HG02571 (cell line): ENCODE data around the gene TNFRSF9.

Experiments used
- ATAC-seq: cut with Tn5 transposase; IDR thresholded peaks from one replicate; pipeline ENCODE4 v1.9.1; 2021; ENCODE audit warnings: mild to moderate bottlenecking, moderate library complexity; ENCODE audit not compliant: unreplicated experiment

TNFRSF9 gene

GRCh38 chr1:7878027-7878426 is 62.6 kb downstream of the TNFRSF9 start:
- no peak for ATAC-seq

DNA sequence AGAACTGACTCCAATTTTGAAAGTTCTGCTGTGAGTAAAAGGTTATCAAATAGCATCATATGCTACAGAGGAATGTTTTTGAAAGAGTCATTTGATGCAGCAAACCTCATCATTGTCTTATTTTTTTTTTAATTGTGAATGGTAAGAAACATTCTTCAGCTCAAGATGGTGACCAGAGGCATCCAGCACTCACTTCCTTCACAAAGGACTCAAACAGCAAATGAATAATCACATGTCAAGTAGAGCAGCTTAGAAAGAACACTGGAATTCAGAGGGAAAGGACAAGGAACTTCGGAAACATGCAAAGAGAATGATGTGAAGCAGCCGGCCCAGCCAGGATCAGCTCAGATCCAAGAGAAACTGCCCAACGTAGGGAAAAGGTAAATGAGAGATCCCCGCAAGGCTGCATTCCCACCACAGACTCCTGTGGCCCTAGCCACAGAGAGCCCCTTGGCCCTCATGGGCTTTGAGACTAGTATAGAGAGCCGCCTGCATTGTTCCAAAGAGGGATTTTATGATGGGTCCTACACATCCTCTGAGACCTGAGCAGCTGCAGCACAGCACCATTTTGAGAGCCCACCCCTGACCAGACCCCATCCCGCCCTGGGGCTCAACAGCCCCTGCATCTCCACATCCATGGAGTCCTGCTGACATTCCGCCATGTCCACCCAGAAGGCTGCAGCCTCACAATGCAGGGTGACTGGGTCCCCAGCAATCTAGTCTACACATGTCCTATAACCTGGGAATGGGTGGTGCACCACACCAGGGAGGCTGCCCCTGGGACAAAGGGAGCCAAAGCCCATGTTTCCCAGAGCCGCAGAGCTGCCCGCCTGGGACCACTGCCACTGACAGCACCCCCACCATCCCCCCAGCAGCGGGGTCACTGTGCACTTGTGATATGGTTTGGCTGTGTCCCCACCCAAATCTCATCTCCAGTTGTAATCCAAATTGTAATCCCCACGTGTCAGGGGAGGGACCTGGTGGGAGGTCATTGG is 66.5 kb downstream of the TNFRSF9 start:
- ATAC-seq, result no peak

DNA sequence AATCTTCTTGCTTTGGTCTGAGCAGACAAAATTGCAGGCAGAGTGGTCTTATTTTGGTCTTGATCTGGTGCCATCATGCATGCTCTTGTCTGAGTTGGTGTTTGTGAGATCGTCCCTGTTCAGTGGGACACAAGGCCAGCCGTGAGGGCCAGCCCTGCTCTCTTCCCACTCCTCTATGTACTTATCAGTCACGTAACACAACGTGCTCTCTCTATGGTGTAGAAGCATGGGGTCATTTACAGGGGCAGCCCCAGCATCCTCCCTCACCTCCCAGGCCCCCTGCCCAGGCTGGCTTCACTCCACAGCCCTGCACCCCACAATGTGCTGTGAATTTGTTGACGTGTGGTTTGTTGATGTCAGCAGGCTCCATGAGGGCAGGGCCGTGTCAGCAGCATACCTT is 69.5 kb downstream of the TNFRSF9 start:
- ATAC-seq, result no peak

- no peak for ATAC-seq
Measured at GRCh38 chr1:7869136-7869920, 71.3 kb downstream of the TNFRSF9 start.

- ATAC-seq, result no peak
Measured at GRCh38 chr1:7868070-7868780, 72.4 kb downstream of the TNFRSF9 start.

DNA sequence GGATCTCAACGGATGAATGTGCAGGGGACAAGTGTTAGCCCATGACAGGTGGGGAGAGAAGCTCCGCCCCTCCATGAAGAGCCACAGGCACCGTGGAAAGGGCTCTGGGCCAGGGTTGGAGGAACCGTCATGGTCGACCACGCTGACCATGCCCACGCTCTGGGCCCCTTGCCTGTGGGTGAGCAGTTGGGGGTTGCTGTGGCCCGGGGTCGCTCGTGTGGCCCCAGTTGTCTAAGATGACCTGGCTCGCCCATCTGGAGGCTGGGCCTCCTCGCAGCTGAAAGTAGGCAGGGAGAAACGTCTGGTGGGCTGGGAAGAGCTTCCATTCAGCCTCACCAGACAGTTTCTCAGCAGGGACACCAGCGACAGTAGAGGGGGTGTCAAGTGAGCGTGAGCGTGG is 74.7 kb downstream of the TNFRSF9 start:
- ATAC-seq, result no peak
